Small intestine (tissue), 7 donors: ENCODE measurements around the gene CD81. TPM values are rescaled to one million over a fixed set of nuclear protein-coding genes. Genes with fewer than 3 reads are reported as not detected.

ENCODE experiments used
- DNase-seq, 2 donors: peaks; one replicate each; pipeline versions ENCODE4 v3.0.0 to v3.0.0-alpha.2; 2013
- FAIRE-seq: peaks from 2 replicates; lab custom pipeline; 2012; peaks lifted over from hg19 to GRCh38; lab: Jason Lieb, UNC
- H3K27ac ChIP-seq, 3 donors: one replicate each; pipeline ENCODE4 v1.5.1; 2013; ENCODE audit warnings: low read length in 2 of 3, mild to moderate bottlenecking in 2 of 3, control low read depth in 1 of 3, inconsistent platforms in 1 of 3, low read depth in 1 of 3, moderate library complexity in 1 of 3
- H3K27me3 ChIP-seq, 3 donors: one replicate each; pipeline ENCODE4 v1.6.1; 2013; ENCODE audit warnings: low read length in 3 of 3, inconsistent platforms in 1 of 3; ENCODE audit not compliant: control insufficient read depth in 3 of 3, insufficient read depth in 3 of 3
- H3K36me3 ChIP-seq, 3 donors: one replicate each; pipeline ENCODE4 v1.6.1; 2013; ENCODE audit warnings: low read length in 3 of 3, inconsistent platforms in 1 of 3, low read depth in 1 of 3, mild to moderate bottlenecking in 1 of 3, moderate library complexity in 1 of 3; ENCODE audit not compliant: control insufficient read depth in 3 of 3, insufficient read depth in 2 of 3
- H3K4me1 ChIP-seq, 3 donors: one replicate each; pipeline ENCODE4 v1.6.1; 2013; ENCODE audit warnings: low read length in 2 of 3, inconsistent platforms in 1 of 3, low read depth in 1 of 3, mild to moderate bottlenecking in 1 of 3, moderate library complexity in 1 of 3; ENCODE audit not compliant: control insufficient read depth in 3 of 3, insufficient read depth in 2 of 3
- H3K4me3 ChIP-seq, 3 donors: one replicate each; pipeline ENCODE4 v1.5.1; 2013; ENCODE audit warnings: low read length in 3 of 3, control low read depth in 1 of 3, inconsistent platforms in 1 of 3, low read depth in 1 of 3, mild to moderate bottlenecking in 1 of 3, moderate library complexity in 1 of 3
- H3K9me3 ChIP-seq, 2 donors: one replicate each; pipeline ENCODE4 v1.6.1; 2013; ENCODE audit warnings: low read depth in 1 of 2, low read length in 1 of 2; ENCODE audit not compliant: control insufficient read depth in 2 of 2, insufficient read depth in 1 of 2
- WGBS, 3 donors: extraction: QIAGEN DNeasy Blood & Tissue Kit; methylation state at CpG; one replicate each; pipeline ENCODE4 v1.1.7; 2013; 5-methylcytosine and 5-hydroxymethylcytosine counted together
- polyA plus RNA-seq, 4 donors: library from polyadenylated mRNA; stranded (reverse) in 3 of 4; unstranded in 1 of 4; fragments of 200-250 nt in 3 of 4; fragments of 120-200 nt in 1 of 4; gene quantifications; one replicate each; pipeline versions ENCODE4 v1.2.1 to v1.2.3, GENCODE V29; 2013
- donor health status: healthy with polysubstance abuse.
- donor health status: control.
- donor health status: control.
- donor health status: Bipolar disorder and iron deficiency.
- donor health status: healthy.

Gene CD81
- polyA plus RNA-seq, 4 donors: 11.0 to 285 (median 134) TPM

DNA sequence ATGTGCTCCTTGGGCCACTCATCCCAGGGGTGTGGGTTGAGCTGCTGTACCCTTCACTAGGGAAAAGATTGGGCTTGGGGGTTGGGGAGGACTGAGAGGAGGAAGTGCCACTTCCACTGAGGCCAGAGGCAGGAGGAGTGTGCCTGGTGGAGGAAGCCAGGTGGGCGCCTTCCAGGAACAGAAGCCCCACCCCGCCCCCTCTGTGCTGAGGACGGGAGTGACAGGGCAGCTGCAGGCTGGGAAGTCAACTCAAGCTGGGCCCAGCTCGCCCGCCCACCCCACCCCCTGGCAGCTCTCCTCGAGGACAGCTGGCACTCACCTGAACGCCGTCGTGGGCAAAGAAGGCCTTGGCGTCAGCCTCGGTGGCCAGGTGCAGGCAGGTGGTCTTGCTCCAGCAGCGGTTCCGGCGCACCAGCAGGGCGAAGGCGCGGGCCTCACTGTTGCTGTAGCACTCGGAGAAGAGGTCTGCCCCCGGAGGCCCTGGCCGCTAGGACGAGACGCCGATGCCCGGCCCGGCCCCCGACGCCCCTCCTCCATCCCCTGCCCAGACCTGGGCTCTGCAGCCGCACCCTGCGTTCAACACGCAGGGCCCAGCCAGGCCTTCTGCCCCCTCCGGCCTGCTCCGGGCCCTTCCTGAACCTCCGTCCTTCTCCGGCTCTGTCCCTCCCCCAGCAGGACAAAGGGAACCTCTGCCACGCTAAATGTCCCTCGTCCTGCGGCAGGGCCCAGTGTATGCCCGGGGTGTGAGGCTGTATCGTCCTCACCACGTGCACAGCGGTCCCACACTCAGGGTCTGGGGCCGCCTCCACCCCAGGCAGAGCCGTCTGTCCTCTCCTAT, 36.9 kb downstream of the CD81 start:
- Histone ChIP-seq H3K27me3 (peaks cover 0 to 20% (median 0%) of the 10 kb centered on the region in 3 donors), H3K4me3 (no peak overlapping the region), H3K9me3 (no peaks in the 10 kb centered on the region), H3K27ac (no peak overlapping the region), H3K4me1 (peaks cover 0 to 13% (median 0%) of the 10 kb centered on the region in 3 donors), H3K36me3 (no peaks in the 10 kb centered on the region)
- FAIRE-seq (no peak), DNase-seq (no peak)
- WGBS, 3 donors: 83 to 90% (median 89%) methylated on average over 36 to 43 of the region's 43 CpGs

DNA sequence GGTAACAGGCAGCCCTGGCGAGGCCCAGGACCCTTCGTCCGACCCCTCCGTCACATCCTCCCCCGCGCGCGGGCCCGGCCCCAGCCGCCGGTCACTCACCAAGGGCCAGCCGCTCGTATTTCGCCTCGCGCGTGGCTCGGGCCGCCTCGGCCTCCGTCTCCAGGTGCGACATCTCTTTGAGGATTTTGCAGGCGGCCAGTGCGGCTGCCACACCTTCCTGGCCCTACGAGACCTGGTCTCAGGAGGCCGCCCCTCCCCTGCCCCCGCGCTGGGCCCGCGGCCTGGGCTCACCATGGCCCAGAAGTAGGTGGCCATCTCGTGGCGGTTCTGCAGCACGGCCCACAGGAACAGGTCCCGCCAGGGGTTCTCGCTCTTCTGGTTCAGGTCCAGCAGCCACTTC, 37.5 kb downstream of the CD81 start:
- no peak for DNase-seq
- WGBS, 3 donors: 88 to 92% (median 91%) methylated on average over 35 of the region's 35 CpGs
- no peak for FAIRE-seq
- Histone ChIP-seq H3K4me1 (peaks cover 0 to 6% (median 0%) of the 10 kb centered on the region in 3 donors), H3K36me3 (no peaks in the 10 kb centered on the region), H3K4me3 (no peak overlapping the region), H3K9me3 (no peaks in the 10 kb centered on the region), H3K27ac (no peak overlapping the region), H3K27me3 (peaks cover 0 to 13% (median 0%) of the 10 kb centered on the region in 3 donors)

DNA sequence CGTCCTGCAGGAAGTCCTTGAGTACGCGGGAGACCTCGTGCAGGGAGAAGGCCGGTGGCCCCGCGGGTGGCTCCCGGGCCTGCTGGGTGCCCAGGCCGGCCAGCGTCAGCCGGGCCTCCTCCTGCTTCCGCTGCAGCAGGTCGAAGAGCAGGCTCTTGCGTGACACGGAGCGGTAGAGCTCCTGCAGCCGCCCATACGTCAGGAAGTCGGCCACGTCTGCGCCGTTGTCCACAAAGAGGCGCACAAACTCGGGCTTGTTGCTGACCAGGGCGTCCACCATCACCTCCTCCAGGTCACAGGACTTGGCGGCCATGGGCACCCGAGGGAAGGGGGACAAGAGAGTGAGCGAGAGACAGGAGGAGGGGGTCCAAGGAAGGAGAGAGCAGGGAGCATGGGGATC, 38.1 kb downstream of the CD81 start:
- Histone ChIP-seq H3K27me3 (peaks cover 0 to 8% (median 0%) of the 10 kb centered on the region in 3 donors), H3K27ac (no peak overlapping the region), H3K36me3 (no peaks in the 10 kb centered on the region), H3K4me1 (peaks cover 0 to 6% (median 0%) of the 10 kb centered on the region in 3 donors), H3K4me3 (no peak overlapping the region), H3K9me3 (no peaks in the 10 kb centered on the region)
- DNase-seq (no peak), FAIRE-seq (no peak)
- WGBS, 3 donors: 89 to 94% (median 90%) methylated on average over 25 to 28 of the region's 28 CpGs

DNA sequence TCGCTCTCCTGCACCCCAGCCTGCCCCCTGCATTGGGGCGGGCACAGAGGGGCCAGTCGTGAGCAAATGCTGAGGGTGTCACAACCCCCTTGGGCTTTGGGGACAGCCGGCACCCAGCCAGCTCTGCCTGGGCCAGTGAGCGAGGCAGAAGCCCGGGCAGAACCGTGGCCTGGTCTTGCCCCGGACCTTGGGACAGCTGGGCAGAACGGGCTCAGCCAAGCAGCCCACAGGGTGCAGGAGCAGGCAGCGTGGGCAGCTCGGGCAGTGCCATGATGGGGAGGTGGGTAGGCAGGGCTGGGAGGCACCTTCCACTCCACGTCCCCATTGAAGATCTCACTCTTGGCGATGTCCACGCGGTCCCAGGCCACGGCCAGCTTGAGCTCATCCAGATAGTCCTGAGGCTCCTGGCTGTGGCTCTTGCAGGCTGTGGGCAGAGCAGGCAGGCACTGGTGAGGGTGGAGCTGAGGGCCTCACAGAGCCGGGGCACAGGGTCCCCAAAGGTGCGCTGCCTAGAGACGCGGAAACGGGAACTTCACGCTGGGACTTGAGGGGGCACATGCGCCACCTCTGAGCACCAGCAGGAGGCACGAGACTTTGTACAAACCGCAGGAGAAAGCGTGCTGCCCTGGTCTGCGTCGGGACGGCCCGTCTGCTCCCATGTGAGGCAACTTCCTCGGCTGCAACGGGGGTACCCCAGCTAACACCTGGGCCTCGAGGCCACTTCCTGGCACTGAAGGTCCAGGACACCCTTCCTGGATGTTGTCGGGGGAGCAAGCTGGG, 38.7 kb downstream of the CD81 start:
- Histone ChIP-seq H3K27me3 (peaks cover 0 to 1% (median 0%) of the 10 kb centered on the region in 3 donors), H3K4me1 (peaks cover 0 to 11% (median 0%) of the 10 kb centered on the region in 3 donors), H3K36me3 (no peaks in the 10 kb centered on the region), H3K27ac (no peak overlapping the region), H3K9me3 (no peaks in the 10 kb centered on the region), H3K4me3 (no peak overlapping the region)
- DNase-seq: no peak
- whole genome bisulfite sequencing, 3 donors: 82 to 84% (median 82%) methylated on average over 34 of the region's 34 CpGs
- no peak for FAIRE-seq

DNA sequence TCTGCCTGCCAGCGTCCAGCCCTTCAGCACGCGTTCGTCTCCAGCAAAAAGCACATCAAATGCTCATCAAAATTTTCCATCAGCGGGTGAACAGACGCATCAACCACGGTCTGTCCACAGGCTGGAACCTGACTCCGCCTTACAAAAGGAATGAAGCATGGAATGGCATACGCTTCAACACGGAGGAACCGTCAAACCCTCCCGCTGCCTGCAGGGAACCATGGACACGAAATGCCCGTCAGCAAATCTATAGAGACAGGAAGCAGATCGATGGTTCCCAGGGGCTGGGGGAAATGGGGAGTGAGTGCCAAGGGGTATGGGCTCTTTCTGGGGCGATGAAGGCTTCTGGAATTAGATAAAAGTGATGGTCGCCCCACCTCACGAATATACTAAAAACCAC, 39.7 kb downstream of the CD81 start:
- Histone ChIP-seq H3K9me3 (no peaks in the 10 kb centered on the region), H3K36me3 (no peaks in the 10 kb centered on the region), H3K27ac (no peak overlapping the region), H3K4me1 (peaks cover 0 to 20% (median 0%) of the 10 kb centered on the region in 3 donors), H3K4me3 (no peak overlapping the region), H3K27me3 (no peaks in the 10 kb centered on the region)
- FAIRE-seq (no peak), DNase-seq (no peak)
- 85 to 87% (median 85%) methylated on average over 18 of the region's 18 CpGs for WGBS, 3 donors

DNA sequence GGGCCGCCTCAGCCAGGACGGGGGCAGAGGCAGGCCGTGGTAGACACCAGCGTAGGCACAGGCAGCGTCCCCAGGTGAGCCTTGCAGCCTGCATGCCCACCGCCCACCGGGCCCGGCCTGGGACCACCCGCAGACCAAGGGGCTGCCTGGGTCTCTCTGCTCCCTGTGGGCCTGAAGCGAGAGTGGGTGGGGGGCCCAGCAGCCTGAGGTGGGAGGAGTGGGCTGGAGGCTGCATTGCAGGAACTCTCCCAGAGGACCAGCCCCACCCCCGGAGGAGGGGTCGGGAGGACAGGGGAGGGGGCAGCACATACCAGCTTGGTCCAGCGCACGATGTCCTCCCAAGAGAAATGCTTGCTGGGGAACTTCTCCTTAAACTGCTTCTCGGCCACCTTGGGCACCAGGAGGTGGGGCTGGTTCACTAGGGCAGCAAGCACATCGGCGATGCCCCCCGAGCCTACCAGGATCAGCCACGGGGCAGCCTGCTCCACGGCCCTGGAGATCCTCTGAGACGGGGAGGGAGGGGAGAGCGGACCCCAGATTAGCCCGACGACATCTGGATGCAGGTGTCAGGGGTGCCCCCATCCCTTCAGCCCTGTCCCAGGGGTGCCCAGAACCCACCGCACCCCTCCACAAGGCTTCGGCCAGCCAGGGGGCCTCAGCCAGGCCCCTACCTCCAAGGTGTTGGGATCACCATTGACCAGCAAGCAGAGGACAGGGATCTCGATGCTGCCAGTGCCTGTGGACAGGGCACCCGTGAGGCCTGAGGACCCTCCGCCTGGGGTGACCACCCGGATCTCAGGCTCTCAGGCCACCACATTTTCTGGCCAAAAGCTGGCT, 41.0 kb downstream of the CD81 start:
- Histone ChIP-seq H3K36me3 (no peaks in the 10 kb centered on the region), H3K9me3 (no peaks in the 10 kb centered on the region), H3K27me3 (no peaks in the 10 kb centered on the region), H3K4me3 (no peak overlapping the region), H3K4me1 (peaks cover 0 to 20% (median 0%) of the 10 kb centered on the region in 3 donors), H3K27ac (no peak overlapping the region)
- WGBS, 3 donors: 70 to 80% (median 70%) methylated on average over 26 to 30 of the region's 30 CpGs
- DNase-seq (no peak), FAIRE-seq (no peak)

DNA sequence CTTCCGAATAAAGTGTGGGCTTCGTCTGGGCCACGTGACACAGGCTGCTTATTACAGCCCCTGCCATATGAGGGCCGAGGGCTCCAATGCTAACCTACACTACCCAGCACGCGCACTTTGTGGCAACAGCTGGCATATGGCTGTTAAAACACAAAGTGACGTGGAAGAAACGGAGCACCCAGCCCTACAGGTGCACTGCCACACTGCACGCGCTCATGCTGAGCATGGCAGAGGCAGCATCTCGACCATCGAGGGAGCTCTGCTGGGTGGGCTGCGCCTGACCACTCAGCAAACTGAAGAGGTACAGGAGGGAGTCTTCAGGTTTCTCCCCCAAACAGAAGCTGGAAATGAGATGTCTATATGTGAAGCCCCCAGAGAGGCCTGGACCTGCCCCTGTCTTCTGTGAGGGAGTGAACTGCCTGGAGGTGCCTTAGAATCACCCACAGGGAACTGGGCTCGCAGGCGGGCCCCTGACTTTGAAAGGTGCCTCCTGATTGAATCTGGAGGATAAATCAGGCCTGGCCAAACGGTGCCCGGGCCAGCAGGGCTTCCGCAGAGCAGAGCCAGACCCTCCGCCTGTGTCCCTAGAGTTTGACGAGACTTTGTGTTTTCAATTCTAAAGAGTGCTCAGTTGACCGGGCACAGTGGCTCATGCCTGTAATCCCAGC, 41.7 kb downstream of the CD81 start:
- no peak for DNase-seq
- H3K4me1 ChIP-seq: peaks cover 0 to 20% (median 0%) of the 10 kb centered on the region in 3 donors
- FAIRE-seq: no peak
- 45 to 75% (median 52%) methylated on average over 21 of the region's 21 CpGs for WGBS, 3 donors
- H3K36me3 ChIP-seq: no peaks in the 10 kb centered on the region
- no peaks in the 10 kb centered on the region for H3K27me3 ChIP-seq
- H3K27ac ChIP-seq: no peak overlapping the region
- H3K9me3 ChIP-seq: no peaks in the 10 kb centered on the region
- no peak overlapping the region for H3K4me3 ChIP-seq
